GM18505 (cell line): ENCODE measurements around the gene SSH2.
"Not testable (repeated sequence)": the region's sequence is repeated elsewhere in the genome, so short reads cannot be mapped to it uniquely, and the experiment has no call there.

Experiments used
- ATAC-seq: cut with Tn5 transposase; IDR thresholded peaks from one replicate; pipeline ENCODE4 v1.9.1; 2021; ENCODE audit not compliant: unreplicated experiment
- POLR2A ChIP-seq: IDR thresholded peaks from 4 replicates; pipeline ENCODE4 v1.6.1; 2011; ENCODE audit warnings: borderline replicate concordance; ENCODE audit not compliant: insufficient read depth, insufficient read length; ENCODE audit errors: extremely low read depth

The SSH2 gene, protein sequence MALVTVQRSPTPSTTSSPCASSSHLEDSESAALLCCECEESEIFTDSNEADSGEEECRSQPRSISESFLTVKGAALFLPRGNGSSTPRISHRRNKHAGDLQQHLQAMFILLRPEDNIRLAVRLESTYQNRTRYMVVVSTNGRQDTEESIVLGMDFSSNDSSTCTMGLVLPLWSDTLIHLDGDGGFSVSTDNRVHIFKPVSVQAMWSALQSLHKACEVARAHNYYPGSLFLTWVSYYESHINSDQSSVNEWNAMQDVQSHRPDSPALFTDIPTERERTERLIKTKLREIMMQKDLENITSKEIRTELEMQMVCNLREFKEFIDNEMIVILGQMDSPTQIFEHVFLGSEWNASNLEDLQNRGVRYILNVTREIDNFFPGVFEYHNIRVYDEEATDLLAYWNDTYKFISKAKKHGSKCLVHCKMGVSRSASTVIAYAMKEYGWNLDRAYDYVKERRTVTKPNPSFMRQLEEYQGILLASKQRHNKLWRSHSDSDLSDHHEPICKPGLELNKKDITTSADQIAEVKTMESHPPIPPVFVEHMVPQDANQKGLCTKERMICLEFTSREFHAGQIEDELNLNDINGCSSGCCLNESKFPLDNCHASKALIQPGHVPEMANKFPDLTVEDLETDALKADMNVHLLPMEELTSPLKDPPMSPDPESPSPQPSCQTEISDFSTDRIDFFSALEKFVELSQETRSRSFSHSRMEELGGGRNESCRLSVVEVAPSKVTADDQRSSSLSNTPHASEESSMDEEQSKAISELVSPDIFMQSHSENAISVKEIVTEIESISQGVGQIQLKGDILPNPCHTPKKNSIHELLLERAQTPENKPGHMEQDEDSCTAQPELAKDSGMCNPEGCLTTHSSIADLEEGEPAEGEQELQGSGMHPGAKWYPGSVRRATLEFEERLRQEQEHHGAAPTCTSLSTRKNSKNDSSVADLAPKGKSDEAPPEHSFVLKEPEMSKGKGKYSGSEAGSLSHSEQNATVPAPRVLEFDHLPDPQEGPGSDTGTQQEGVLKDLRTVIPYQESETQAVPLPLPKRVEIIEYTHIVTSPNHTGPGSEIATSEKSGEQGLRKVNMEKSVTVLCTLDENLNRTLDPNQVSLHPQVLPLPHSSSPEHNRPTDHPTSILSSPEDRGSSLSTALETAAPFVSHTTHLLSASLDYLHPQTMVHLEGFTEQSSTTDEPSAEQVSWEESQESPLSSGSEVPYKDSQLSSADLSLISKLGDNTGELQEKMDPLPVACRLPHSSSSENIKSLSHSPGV (N-terminal part only)

DNA sequence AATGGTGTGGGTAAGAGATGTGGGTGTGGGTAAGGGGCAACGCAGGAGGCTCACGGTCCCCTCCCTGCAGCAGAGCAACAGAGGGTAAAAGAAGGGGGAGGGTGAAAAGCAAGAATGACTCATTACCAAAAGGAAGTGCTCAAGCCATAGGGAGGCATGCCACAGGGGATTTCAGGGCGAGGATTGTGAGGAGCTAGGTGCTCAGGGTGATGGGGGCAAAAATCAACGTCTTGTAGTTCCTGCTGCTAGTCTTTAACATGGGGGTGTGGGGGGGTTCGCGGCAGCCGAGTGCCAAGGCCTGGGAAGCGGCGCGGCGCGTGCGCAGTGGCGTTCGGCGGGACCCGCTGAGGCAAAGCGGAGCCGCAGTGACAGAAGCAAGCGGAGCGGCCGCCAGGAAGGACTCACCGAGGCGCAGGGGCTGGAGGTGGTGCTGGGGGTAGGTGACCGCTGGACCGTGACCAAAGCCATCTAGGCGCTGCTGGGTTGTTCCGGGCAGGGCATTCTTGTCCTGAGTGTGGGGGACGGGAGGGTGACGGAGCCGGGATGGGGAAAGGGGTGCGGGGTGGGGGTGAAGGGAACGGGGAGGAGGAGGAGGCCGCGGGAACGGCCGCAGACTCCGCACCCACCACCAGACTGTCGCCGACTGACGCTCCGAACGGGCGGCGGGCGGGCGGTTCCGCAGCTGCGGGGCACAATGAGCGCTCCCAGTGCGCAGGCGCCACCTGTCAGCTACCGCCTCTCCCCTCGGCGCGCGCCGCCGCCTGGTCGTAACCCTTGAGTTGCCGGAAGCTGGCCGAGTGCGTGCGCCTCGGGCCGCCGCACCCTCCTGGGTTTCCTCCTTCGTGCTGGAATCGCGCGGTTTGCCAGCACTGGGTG is at the start of gene SSH2:
Gene SSH2, minus strand, starts transcription at position 696 of the 876 bp plus-strand sequence. Its CDS starts 228 bp downstream, at position 468.
- peak; percentile 66 for ATAC-seq
- peak; percentile 86 for TF ChIP-seq POLR2A

DNA sequence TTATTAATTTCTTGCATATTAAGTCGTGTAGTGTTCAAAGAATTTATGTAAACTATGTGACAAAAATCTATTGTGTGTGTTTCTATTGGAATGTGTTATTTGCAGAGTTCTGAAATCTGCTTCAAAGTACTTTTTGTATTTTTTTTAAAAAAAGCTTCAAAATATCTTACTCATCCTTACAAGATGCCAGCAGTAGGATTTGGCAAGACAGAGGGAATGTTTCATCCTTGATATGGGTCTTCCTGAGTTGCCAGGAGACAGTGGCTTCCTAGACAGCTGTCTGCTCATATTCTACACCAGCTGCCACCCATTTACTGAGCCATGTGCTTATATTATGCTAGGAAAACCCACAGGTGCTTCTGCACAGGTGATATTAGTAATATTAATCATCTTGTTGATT is 47.8 kb upstream of the SSH2 start:
- TF ChIP-seq POLR2A, result no peak
- ATAC-seq, result no peak

DNA sequence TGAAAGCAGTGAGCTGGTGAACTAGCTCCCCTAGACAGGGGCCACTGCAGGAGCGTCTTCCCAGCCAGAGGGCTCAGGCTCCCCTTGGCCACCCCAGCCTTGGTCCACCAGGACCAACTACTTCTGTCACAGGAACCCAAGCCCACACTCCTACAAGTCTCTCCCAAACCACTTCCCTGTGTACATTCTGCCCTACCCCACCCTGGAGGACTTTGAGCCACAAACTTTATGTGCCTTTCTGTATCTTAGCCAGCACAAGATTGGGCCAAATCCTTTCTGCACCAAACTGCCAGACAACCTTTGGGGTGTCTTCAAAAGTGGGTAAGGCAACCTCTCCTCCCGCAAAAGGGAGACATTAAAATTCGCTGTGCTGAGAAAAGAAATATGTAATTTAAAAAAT is 43.0 kb upstream of the SSH2 start:
- ATAC-seq, result no peak
- TF ChIP-seq POLR2A, result no peak

DNA sequence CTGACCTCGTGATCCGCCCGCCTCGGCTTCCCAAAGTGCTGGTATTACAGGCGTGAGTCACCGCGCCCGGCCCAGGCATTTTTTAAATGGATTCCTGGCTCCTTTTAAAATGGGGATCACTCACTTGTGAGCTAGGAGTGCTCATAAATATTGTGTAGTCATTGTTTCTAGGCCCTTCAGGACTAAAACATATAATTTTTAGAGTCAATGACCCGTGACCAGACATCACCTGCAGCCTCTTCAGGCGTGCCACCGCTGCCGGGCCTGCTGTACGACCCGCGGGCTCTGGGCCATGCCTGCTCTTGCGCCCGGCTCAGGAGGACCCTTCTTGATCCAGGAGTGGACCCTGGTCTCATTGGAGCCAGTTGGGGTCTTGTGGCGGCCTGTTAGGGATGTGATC is 42.2 kb upstream of the SSH2 start:
- ATAC-seq, result no peak
- TF ChIP-seq POLR2A, result no peak

DNA sequence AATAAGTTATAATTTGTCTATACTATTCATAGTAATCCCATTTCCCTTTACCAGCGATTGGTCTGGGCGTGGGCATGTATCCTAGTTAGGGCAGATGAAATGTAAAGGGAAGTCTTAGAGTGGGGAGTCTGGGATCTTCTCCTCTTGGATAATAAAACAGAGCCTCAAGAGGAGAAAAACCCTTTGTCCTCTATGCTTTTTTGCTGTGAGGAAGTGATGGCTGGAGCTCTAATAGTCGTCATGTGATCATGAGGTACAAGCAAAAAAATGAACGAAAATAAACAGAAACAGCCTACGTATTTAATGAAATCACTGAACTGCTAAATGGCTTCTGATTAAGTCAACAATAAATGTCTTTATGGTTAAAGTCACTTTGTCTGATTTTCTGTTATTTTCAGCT is 38.2 kb upstream of the SSH2 start:
- no peak for TF ChIP-seq POLR2A
- no peak for ATAC-seq

DNA sequence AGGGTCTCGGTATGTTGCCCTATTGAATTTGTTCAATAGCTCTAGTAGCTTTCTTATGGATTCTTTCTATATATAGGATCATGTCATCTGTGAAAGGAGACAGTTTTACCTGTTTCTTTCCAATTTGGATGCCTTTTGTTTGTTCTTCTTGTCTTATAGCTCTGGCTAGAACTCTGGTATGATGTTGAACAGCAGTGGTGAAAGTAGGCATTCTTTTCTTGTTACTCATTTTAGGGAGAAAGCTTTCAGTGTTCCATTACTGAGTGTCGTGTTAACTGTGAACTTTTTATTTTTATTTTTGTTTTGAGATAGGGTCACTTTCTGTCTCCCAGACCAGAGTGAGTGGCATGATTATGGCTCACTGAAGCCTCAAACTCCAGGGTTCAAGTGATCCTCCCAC is 32.6 kb upstream of the SSH2 start:
- no peak for TF ChIP-seq POLR2A
- no peak for ATAC-seq

DNA sequence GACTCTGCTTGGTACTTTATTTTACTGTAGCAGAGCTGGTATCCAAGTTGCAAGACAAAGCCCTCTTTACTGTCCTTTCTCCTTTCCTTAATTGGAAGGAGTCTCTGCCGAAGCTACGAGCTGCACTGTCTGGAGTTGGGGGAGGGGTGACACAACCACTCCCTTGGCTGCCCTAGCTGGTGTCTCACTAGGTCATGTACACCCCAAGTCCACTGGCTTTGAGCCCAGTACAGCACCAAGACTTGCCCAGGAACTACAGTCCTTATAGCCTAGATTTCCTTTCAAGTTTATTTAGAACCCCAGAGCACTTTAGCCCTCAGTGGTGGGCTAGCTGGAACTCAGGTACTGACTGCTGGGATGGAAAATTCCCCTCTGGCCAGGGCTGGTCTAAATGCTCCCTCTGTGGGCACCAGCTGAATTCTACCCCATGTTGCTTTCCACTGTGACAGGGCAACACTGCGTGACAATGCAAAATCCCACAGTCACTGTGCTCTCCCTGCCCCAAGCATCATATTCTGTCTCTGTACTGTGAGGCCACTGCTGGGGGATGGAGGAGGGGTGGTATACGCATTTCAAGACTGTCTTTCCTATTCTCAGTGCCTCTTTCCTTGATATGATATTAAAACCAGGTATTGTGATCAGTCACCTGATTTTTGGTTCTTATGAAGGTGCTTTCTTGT is 29.8 kb upstream of the SSH2 start:
- no peak for ATAC-seq
- TF ChIP-seq POLR2A, result no peak

DNA sequence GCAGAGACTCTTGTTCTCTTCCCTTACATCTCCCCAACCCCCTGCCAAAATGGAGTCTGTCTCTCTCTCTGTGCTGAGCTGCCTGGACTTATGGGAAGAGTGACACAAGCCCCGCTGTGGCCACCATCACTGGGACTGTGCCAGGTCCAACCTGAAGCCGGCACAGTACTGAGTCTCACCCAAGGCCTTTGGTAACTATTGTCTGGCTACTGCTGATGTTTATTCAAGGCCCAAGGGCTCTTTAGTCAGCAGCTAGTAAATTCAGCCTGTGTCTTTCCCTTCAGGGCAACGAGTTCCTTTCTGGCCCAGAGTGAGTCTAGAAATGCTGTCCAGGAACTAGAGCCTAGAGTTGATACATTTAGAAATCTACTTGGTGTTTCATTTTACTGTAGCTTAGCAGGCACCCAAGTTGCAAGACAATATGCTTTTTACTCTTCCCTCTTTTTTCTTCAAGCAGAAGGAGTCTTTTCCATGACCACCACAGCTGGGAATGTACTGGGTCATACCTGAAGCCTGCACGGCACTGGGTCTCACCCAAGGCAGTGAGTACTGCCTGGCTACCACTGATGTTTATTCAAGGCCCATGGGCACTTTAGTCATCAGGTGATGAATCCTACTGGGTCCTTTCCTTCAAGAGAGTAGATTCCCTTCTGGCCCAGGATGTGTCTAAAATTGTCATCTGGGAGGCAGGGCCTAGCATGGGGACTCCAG is 29.1 kb upstream of the SSH2 start:
- ATAC-seq, result no peak
- TF ChIP-seq POLR2A, result no peak

DNA sequence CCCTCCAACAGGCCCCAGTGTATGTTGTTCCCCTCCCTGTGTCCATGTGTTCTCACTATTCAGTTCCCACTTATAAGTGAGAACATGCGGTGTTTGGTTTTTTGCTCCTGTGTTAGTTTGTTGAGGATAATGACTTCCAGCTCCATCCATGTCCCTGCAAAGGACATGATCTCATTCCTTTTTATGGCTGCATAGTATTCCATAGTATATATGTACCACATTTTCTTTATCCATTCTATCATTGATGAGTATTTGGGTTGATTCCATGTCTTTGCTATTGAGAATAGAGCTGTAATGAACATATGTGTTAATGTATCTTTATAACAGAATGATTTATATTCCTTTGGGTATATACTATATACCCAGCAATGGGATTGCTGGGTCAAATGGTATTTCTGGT is 27.5 kb upstream of the SSH2 start:
- ATAC-seq, result not testable (repeated sequence)

DNA sequence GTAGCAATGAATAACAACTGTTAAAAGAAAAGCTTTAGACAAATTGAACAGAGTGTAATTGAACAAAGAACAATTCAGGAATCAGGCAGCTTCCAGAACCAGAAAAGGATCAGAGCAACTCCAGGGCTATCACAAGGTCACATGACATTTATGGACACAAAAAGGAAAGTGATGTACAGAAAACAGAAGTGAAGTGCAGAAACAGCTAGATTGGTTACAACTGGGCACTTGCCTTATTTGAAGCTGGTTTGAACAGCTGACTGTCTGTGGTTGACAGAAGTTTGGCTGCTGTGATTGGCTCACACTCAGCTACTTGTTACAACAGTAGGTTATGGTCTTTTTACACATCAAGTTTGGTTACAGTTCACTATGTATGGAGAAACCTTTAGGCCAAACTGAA is 26.2 kb upstream of the SSH2 start:
- TF ChIP-seq POLR2A, result no peak
- ATAC-seq, result no peak

DNA sequence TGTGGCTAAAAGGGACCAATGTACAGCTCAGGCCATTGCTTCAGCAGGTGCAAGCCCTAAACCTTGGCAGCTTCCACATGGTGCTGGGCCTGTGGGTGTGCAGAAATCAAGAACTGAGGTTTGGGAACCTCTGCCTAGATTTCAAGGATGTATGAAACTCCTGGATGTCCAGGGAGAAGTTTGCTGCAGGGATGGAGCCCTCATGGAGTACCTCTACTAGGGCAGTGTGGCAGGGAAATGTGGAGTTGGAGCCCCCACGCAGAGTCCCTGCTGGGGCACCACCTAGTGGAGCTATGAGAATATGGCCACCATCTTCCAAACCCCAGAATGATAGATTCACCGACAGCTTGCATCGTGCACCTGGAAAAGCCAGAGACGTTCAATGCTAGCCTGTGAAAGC is 24.4 kb upstream of the SSH2 start:
- ATAC-seq, result no peak
- TF ChIP-seq POLR2A, result no peak

DNA sequence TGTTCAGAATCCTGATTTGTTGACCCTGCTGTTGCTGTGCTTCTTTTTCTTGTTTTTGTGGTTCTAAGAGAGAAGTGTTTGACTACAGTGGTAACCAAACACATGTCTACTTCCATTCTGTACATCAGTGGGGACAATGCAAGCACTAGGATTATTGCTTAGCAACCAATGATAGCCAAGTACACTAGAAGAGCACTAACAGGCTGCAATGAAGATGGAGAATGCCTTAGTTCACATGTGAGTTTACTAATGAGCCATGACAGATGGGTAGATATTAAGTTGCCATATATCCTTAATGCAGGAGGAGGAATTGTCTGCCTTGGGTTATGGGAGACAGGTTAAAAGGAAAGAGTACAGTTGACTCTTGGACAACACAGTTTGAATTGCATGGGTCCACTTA is 19.7 kb upstream of the SSH2 start:
- no peak for ATAC-seq
- TF ChIP-seq POLR2A, result no peak
